GM23338 (cell line): ENCODE data around the gene MPPED2. TPM values are rescaled to one million over a fixed set of nuclear protein-coding genes. Genes with fewer than 3 reads are reported as not detected.

Experiments
- ATAC-seq: fragments of 200-7000 bp; cut with Tn5 transposase; 3 replicates; pipeline ENCODE4 v1.9.1; 2020
- DNase-seq: peaks from one replicate; pipeline ENCODE4 v3.0.0-alpha.2; 2015; ENCODE audit warnings: low spot score
- H2AFZ ChIP-seq: fragments of 200-600 bp; sonication (generic); 2 replicates; pipeline ENCODE4 v1.8.0; 2016; ENCODE audit warnings: antibody characterized with exemption, mild to moderate bottlenecking, moderate library complexity
- H3F3A ChIP-seq: fragments of 200-600 bp; sonication (generic); replicated peaks from 2 replicates; pipeline ENCODE4 v1.8.0; 2017; ENCODE audit warnings: antibody characterized with exemption, mixed run types, low read depth
- H3K27ac ChIP-seq: fragments of 200-600 bp; sonication (generic); 2 replicates; pipeline ENCODE4 v1.6.1; 2016; ENCODE audit warnings: low read depth
- H3K27me3 ChIP-seq: fragments of 200-600 bp; sonication (generic); 2 replicates; pipeline ENCODE4 v1.8.0; 2016; ENCODE audit warnings: mild to moderate bottlenecking, mixed run types, moderate library complexity; ENCODE audit not compliant: insufficient read depth
- H3K36me3 ChIP-seq: fragments of 200-600 bp; sonication (generic); 2 replicates; pipeline ENCODE4 v1.8.0; 2016; ENCODE audit warnings: mild to moderate bottlenecking; ENCODE audit not compliant: insufficient read depth
- H3K4me1 ChIP-seq: fragments of 200-600 bp; sonication (generic); 2 replicates; pipeline ENCODE4 v1.8.0; 2016; ENCODE audit warnings: mild to moderate bottlenecking, moderate library complexity; ENCODE audit not compliant: insufficient read depth
- H3K4me2 ChIP-seq: fragments of 200-600 bp; sonication (generic); 2 replicates; pipeline ENCODE4 v1.7.1; 2017; ENCODE audit warnings: mixed run types
- H3K4me3 ChIP-seq: fragments of 200-600 bp; sonication (generic); 2 replicates; pipeline ENCODE4 v1.6.1; 2016; ENCODE audit warnings: mixed run types
- H3K79me2 ChIP-seq: fragments of 200-600 bp; sonication (generic); replicated peaks from 2 replicates; pipeline ENCODE4 v1.8.0; 2017; ENCODE audit warnings: mild to moderate bottlenecking; ENCODE audit not compliant: insufficient read depth
- H3K9me2 ChIP-seq: fragments of 200-600 bp; sonication (generic); 2 replicates; pipeline ENCODE4 v1.8.0; 2017; ENCODE audit not compliant: insufficient read depth
- H4K20me1 ChIP-seq: fragments of 200-600 bp; sonication (generic); replicated peaks from 2 replicates; pipeline ENCODE4 v1.8.0; 2017; ENCODE audit warnings: mild to moderate bottlenecking; ENCODE audit not compliant: insufficient read depth
- H3K27ac Mint-ChIP-seq: 2 replicates; pipeline ENCODE4 v1.8.0; 2020; ENCODE audit warnings: inconsistent platforms, mild to moderate bottlenecking, moderate library complexity, mixed read lengths
- H3K27me3 Mint-ChIP-seq: 3 replicates; pipeline ENCODE4 v1.8.0; 2022; ENCODE audit warnings: low read depth, mild to moderate bottlenecking, moderate library complexity, mixed read lengths, inconsistent platforms; ENCODE audit not compliant: insufficient read depth, poor library complexity
- H3K36me3 Mint-ChIP-seq: 3 replicates; pipeline ENCODE4 v1.8.0; 2021; ENCODE audit warnings: low read depth, mild to moderate bottlenecking, inconsistent platforms, moderate library complexity, mixed read lengths
- H3K4me1 Mint-ChIP-seq: 3 replicates; pipeline ENCODE4 v1.8.0; 2020; ENCODE audit warnings: mild to moderate bottlenecking, inconsistent platforms, mixed read lengths
- H3K4me3 Mint-ChIP-seq: 3 replicates; pipeline ENCODE4 v1.8.0; 2021; ENCODE audit warnings: moderate library complexity, mild to moderate bottlenecking, inconsistent platforms, mixed read lengths
- H3K9me3 Mint-ChIP-seq: 3 replicates; pipeline ENCODE4 v1.8.0; 2020; ENCODE audit warnings: moderate library complexity, mild to moderate bottlenecking, inconsistent platforms, mixed read lengths
- CREB1 ChIP-seq: fragments of 250-450 bp; sonication (Bioruptor Pico); IDR thresholded peaks from 2 replicates; pipeline ENCODE4 v1.5.0; 2020; ENCODE audit warnings: low read depth, mild to moderate bottlenecking, moderate library complexity
- CTCF ChIP-seq, 2 experiments: fragments of 200-600 bp in 1 of 2; sonication (generic) in 1 of 2; conservative IDR thresholded peaks; 2 replicates each; pipeline versions ENCODE4 v1.5.1 to v1.6.1; 2016 to 2017; ENCODE audit warnings: antibody characterized with exemption in 2 of 2, low read depth in 2 of 2, mild to moderate bottlenecking in 2 of 2, moderate library complexity in 1 of 2
- EZH2 ChIP-seq: fragments of 200-600 bp; sonication (generic); IDR thresholded peaks from one replicate; pipeline ENCODE4 v1.8.0; 2017; ENCODE audit warnings: antibody characterized with exemption, mild to moderate bottlenecking, low read depth; ENCODE audit not compliant: unreplicated experiment
- EZH2phosphoT487 ChIP-seq: fragments of 200-600 bp; sonication (generic); IDR thresholded peaks from one replicate; pipeline ENCODE4 v1.8.1; 2018; ENCODE audit warnings: antibody characterized with exemption; ENCODE audit not compliant: unreplicated experiment
- NANOG ChIP-seq: IDR thresholded peaks from 2 replicates; pipeline ENCODE4 v1.6.1; 2016; ENCODE audit warnings: antibody characterized with exemption, borderline replicate concordance
- POLR2AphosphoS5 ChIP-seq: IDR thresholded peaks from 2 replicates; pipeline ENCODE4 v1.6.1; 2016; ENCODE audit warnings: antibody characterized with exemption, low read depth
- STAT1 ChIP-seq: IDR thresholded peaks from one replicate; pipeline ENCODE4 v1.6.1; 2016; ENCODE audit warnings: antibody characterized with exemption; ENCODE audit not compliant: unreplicated experiment
- ZNF331 ChIP-seq: fragments of 250-450 bp; sonication (Bioruptor Pico); IDR thresholded peaks from 2 replicates; pipeline ENCODE4 v1.5.0; 2020; ENCODE audit warnings: low read depth, mild to moderate bottlenecking, moderate library complexity
- polyA plus RNA-seq: library from polyadenylated mRNA; unstranded; fragments of >200 nt; fragmentation: Nextera tagmentation; extraction: Ambion mirVana; gene quantifications from 2 replicates; pipeline ENCODE4 v1.2.1, GENCODE V29; 2016
- total RNA-seq: library from RNA; depleted of rRNA; stranded (reverse); fragments of >200 nt; shearing (Covaris generic); gene quantifications from 2 replicates; pipeline ENCODE4 v1.2.3, GENCODE V29; 2014
- TF ChIP-seq, protein P1 (sequence below): IDR thresholded peaks from one replicate; pipeline ENCODE4 v1.6.1; 2018; ENCODE audit warnings: antibody characterized with exemption; ENCODE audit not compliant: unreplicated experiment

Gene MPPED2
- total and polyA plus RNA-seq, 2 experiments from 2014 or later: 4.4 to 6.8 TPM

DNA sequence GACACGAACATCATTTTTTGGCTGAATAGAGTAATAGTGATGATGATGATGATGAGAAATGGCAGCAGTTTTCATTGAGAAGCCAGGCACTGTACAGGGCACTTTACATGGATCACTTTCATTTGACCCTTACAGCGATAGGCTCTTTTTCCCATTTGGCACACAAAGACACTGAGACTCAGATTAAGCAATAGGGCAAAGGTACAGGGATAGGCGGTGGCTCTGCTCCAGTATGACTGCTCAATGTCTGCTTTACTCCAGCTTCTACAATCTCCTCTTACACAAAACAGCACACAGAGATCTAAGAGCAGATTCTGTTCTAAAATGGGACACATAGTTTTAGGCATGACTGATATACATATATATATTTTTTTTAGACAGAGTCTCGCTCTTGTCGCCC is 40.6 kb downstream of the MPPED2 start (continued):
- TF ChIP-seq, protein P1, sequence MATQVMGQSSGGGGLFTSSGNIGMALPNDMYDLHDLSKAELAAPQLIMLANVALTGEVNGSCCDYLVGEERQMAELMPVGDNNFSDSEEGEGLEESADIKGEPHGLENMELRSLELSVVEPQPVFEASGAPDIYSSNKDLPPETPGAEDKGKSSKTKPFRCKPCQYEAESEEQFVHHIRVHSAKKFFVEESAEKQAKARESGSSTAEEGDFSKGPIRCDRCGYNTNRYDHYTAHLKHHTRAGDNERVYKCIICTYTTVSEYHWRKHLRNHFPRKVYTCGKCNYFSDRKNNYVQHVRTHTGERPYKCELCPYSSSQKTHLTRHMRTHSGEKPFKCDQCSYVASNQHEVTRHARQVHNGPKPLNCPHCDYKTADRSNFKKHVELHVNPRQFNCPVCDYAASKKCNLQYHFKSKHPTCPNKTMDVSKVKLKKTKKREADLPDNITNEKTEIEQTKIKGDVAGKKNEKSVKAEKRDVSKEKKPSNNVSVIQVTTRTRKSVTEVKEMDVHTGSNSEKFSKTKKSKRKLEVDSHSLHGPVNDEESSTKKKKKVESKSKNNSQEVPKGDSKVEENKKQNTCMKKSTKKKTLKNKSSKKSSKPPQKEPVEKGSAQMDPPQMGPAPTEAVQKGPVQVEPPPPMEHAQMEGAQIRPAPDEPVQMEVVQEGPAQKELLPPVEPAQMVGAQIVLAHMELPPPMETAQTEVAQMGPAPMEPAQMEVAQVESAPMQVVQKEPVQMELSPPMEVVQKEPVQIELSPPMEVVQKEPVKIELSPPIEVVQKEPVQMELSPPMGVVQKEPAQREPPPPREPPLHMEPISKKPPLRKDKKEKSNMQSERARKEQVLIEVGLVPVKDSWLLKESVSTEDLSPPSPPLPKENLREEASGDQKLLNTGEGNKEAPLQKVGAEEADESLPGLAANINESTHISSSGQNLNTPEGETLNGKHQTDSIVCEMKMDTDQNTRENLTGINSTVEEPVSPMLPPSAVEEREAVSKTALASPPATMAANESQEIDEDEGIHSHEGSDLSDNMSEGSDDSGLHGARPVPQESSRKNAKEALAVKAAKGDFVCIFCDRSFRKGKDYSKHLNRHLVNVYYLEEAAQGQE: no peak
- TF ChIP-seq CTCF (conservative IDR thresholded peaks at IDR 0.05; ENCODE audit: low read depth in 2 of 2): no peak
- no peak for TF ChIP-seq NANOG
- TF ChIP-seq ZNF331: no peak
- TF ChIP-seq STAT1: no peak
- no peak for TF ChIP-seq POLR2AphosphoS5

DNA sequence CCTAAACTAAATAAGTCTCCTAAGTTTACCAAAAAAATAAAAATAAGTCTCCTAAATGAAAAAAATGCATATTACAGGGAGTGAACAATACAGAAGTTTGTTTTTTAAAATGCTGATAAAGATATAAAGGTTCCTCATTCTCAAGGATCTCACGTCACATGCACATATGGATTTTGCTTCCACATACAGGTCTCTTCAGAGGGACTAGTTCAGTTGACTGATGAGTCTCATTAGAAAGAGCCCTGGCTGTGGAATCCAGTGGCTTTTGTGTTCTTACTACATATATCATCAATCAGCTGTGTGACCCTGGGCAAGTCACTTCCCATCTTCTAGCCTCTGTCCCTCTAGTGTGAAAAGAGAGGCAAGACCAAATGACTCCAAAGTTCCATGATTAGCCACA is 43.1 kb downstream of the MPPED2 start:
- peaks cover 43% of the 10 kb centered on the region for H3K4me1 ChIP-seq
- H3K27me3 ChIP-seq: peaks cover 6% of the 10 kb centered on the region; the same call in 1 of the 2 replicates
- H3K36me3 ChIP-seq: no peaks in the 10 kb centered on the region
- H3K4me3 Mint-ChIP-seq: no peak overlapping the region
- no peak overlapping the region for H2AFZ ChIP-seq
- TF ChIP-seq CREB1 (CRISPR knock-in tag): no peak
- TF ChIP-seq EZH2phosphoT487: no peak
- no peak for TF ChIP-seq STAT1
- TF ChIP-seq CTCF (conservative IDR thresholded peaks at IDR 0.05; ENCODE audit: low read depth in 2 of 2): no peak
- TF ChIP-seq EZH2: no peak
- no peak overlapping the region for H3K27ac ChIP-seq
- no peak for ATAC-seq
- H3K4me2 ChIP-seq: no peak overlapping the region
- no peaks in the 10 kb centered on the region for H3F3A ChIP-seq
- peaks cover 49% of the 10 kb centered on the region for H3K4me1 Mint-ChIP-seq
- H3K9me2 ChIP-seq: no peaks in the 10 kb centered on the region
- no peak overlapping the region for H3K4me3 ChIP-seq
- no peaks in the 10 kb centered on the region for H3K9me3 Mint-ChIP-seq
- no peaks in the 10 kb centered on the region for H3K36me3 Mint-ChIP-seq
- no peak overlapping the region for H3K27ac Mint-ChIP-seq
- peaks cover 12% of the 10 kb centered on the region for H3K27me3 Mint-ChIP-seq
- no peak for DNase-seq
- no peaks in the 10 kb centered on the region for H4K20me1 ChIP-seq
- no peaks in the 10 kb centered on the region for H3K79me2 ChIP-seq
